HEK293 (cell line): ENCODE measurements around the gene GOLGA8B.

Experiments
- CTCF ChIA-PET: fragments of 350-600 bp; formaldehyde crosslinking; extraction: SDS; loops from one replicate; lab custom pipeline; 2021; ENCODE audit warnings: antibody characterized with exemption; lab: Yijun Ruan, JAX
- POLR2A ChIA-PET: fragments of 300-600 bp; formaldehyde crosslinking; extraction: SDS; loops from one replicate; lab custom pipeline; 2020; ENCODE audit warnings: antibody characterized with exemption, inconsistent platforms; lab: Yijun Ruan, JAX
- H3K27ac ChIP-seq: fragments of 200-500 bp; sonication (Bioruptor generic); 2 replicates; pipeline ENCODE4 v1.5.1; 2014; ENCODE audit warnings: low read depth, low read length, control low read depth, inconsistent platforms; ENCODE audit errors: extremely low read depth
- H3K36me3 ChIP-seq, 2 experiments: fragments of 200-500 bp in 1 of 2; sonication (Bioruptor generic) in 1 of 2; 1 replicate in 1 of 2; 2 replicates in 1 of 2; pipeline ENCODE4 v1.5.1; 2014 to 2017; ENCODE audit warnings: inconsistent platforms in 2 of 2, low read length in 2 of 2; ENCODE audit not compliant: control insufficient read depth in 2 of 2, insufficient read depth in 1 of 2
- H3K4me1 ChIP-seq: fragments of 200-500 bp; sonication (Bioruptor generic); 2 replicates; pipeline ENCODE4 v1.5.1; 2014; ENCODE audit warnings: mild to moderate bottlenecking, low read length, inconsistent platforms; ENCODE audit not compliant: control insufficient read depth, insufficient read depth
- H3K4me3 ChIP-seq: 2 replicates; pipeline ENCODE4 v1.5.1; 2011; ENCODE audit warnings: low read depth, mild to moderate bottlenecking, control low read depth, low read length, moderate library complexity
- H3K9me3 ChIP-seq: fragments of 200-500 bp; sonication (Bioruptor generic); 2 replicates; pipeline ENCODE4 v1.5.1; 2014; ENCODE audit warnings: low read depth, low read length, inconsistent platforms; ENCODE audit not compliant: control insufficient read depth, insufficient read depth
- GLIS2 ChIP-seq: fragments of 450-650 bp; formaldehyde crosslinking; IDR thresholded peaks from 2 replicates; pipeline ENCODE4 v1.5.1; 2016; ENCODE audit warnings: missing biosample characterization, missing genetic modification characterization
- IKZF3 ChIP-seq: fragments of 450-650 bp; IDR thresholded peaks from 2 replicates; pipeline ENCODE4 v1.5.0; 2018; ENCODE audit warnings: missing biosample characterization, mild to moderate bottlenecking, missing genetic modification characterization, moderate library complexity
- KLF10 ChIP-seq: fragments of 450-650 bp; IDR thresholded peaks from 2 replicates; pipeline ENCODE4 v1.5.1; 2018; ENCODE audit warnings: missing biosample characterization, mild to moderate bottlenecking, missing genetic modification characterization
- SP7 ChIP-seq: fragments of 450-650 bp; formaldehyde crosslinking; IDR thresholded peaks from 2 replicates; pipeline ENCODE4 v1.5.1; 2016; ENCODE audit warnings: missing biosample characterization, missing genetic modification characterization
- TCF7L2 ChIP-seq: IDR thresholded peaks from 2 replicates; pipeline ENCODE4 v1.6.1; 2011; ENCODE audit warnings: low read depth, mild to moderate bottlenecking, inconsistent platforms, low read length, moderate library complexity, borderline replicate concordance
- ZBTB1 ChIP-seq: fragments of 450-650 bp; formaldehyde crosslinking; IDR thresholded peaks from 2 replicates; pipeline ENCODE4 v1.5.1; 2016; ENCODE audit warnings: missing biosample characterization, missing genetic modification characterization
- ZFP37 ChIP-seq: fragments of 450-650 bp; formaldehyde crosslinking; IDR thresholded peaks from 2 replicates; pipeline ENCODE4 v1.5.1; 2016; ENCODE audit warnings: missing biosample characterization, missing genetic modification characterization
- ZNF132 ChIP-seq: fragments of 450-650 bp; formaldehyde crosslinking; IDR thresholded peaks from 2 replicates; pipeline ENCODE4 v1.5.1; 2017; ENCODE audit warnings: missing biosample characterization, missing genetic modification characterization, borderline replicate concordance
- ZNF335 ChIP-seq: fragments of 450-650 bp; formaldehyde crosslinking; conservative IDR thresholded peaks from 2 replicates; pipeline ENCODE4 v1.5.1; 2016; ENCODE audit warnings: missing biosample characterization, missing genetic modification characterization
- ZNF473 ChIP-seq: fragments of 450-650 bp; formaldehyde crosslinking; IDR thresholded peaks from 2 replicates; pipeline ENCODE4 v1.5.1; 2017; ENCODE audit warnings: missing biosample characterization, missing genetic modification characterization
- ZNF510 ChIP-seq: fragments of 450-650 bp; formaldehyde crosslinking; IDR thresholded peaks from 2 replicates; pipeline ENCODE4 v1.5.1; 2018; ENCODE audit warnings: mild to moderate bottlenecking, missing genetic modification characterization, missing biosample characterization; ENCODE audit not compliant: insufficient replicate concordance
- ZNF585B ChIP-seq: fragments of 450-650 bp; formaldehyde crosslinking; IDR thresholded peaks from 2 replicates; pipeline ENCODE4 v1.5.1; 2016; ENCODE audit warnings: missing biosample characterization, missing genetic modification characterization
- ZNF629 ChIP-seq: fragments of 450-650 bp; formaldehyde crosslinking; IDR thresholded peaks from 2 replicates; pipeline ENCODE4 v1.5.1; 2017; ENCODE audit warnings: missing biosample characterization, missing genetic modification characterization
- ZNF654 ChIP-seq: fragments of 450-650 bp; formaldehyde crosslinking; IDR thresholded peaks from 2 replicates; pipeline ENCODE4 v1.5.1; 2016; ENCODE audit warnings: low read depth, missing biosample characterization, missing genetic modification characterization
- ZNF701 ChIP-seq: fragments of 450-650 bp; formaldehyde crosslinking; IDR thresholded peaks from 2 replicates; pipeline ENCODE4 v1.5.1; 2016; ENCODE audit warnings: missing biosample characterization, missing genetic modification characterization
- ZNF768 ChIP-seq: fragments of 450-650 bp; formaldehyde crosslinking; IDR thresholded peaks from 2 replicates; pipeline ENCODE4 v1.5.1; 2018; ENCODE audit warnings: missing biosample characterization, mild to moderate bottlenecking, missing genetic modification characterization
- ZNF777 ChIP-seq: fragments of 450-650 bp; formaldehyde crosslinking; IDR thresholded peaks from 2 replicates; pipeline ENCODE4 v1.5.1; 2017; ENCODE audit warnings: missing biosample characterization, missing genetic modification characterization, borderline replicate concordance
- ZSCAN30 ChIP-seq: fragments of 450-650 bp; IDR thresholded peaks from 2 replicates; pipeline ENCODE4 v1.5.1; 2018; ENCODE audit warnings: missing biosample characterization, mild to moderate bottlenecking, missing genetic modification characterization, moderate library complexity
- TF ChIP-seq, protein P1 (sequence below): fragments of 450-650 bp; formaldehyde crosslinking; IDR thresholded peaks from 2 replicates; pipeline ENCODE4 v1.5.1; 2016; ENCODE audit warnings: missing biosample characterization, missing genetic modification characterization
- TF ChIP-seq, protein P2 (sequence below): fragments of 450-650 bp; formaldehyde crosslinking; IDR thresholded peaks from 2 replicates; pipeline ENCODE4; 2016; ENCODE audit warnings: missing biosample characterization, missing genetic modification characterization
- TF ChIP-seq, protein P3 (sequence below): fragments of 450-650 bp; formaldehyde crosslinking; IDR thresholded peaks from 2 replicates; pipeline ENCODE4 v1.5.0; 2017; ENCODE audit warnings: missing biosample characterization, missing genetic modification characterization, borderline replicate concordance

Gene GOLGA8B

DNA sequence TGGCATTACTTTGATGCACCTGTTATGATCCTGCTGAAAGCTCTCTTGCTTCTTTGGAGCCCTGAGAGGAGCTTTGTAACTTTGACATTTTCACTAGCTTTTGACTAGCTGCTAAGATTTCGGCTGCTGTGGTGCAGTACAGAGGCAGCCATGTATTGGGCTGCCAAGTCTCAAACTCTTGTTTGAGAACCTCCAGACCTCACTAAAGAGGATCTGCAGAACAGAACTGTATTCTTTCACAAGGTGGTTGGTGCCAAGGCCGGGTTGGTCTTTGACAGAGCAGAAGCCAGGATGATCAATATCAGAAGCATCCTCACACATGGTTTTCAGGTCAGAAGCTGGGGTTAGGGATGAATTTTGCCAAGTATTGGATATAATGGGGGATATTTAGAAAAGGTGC is 34.6 kb upstream of the GOLGA8B start:
- ChIA-PET CTCF (interaction anchor here (0.7 to 1.1 kb wide), 3 partner anchors 91 to 369 kb away, joined by 3 to 8 read pairs (median 3); no protein-coding TSS in a partner anchor), POLR2A (no interaction called here)
- Histone ChIP-seq H3K9me3 (no peaks in the 10 kb centered on the region), H3K4me3 (no peak overlapping the region), H3K4me1 (no peaks in the 10 kb centered on the region), H3K36me3 (no peaks in the 10 kb centered on the region), H3K27ac (no peak overlapping the region)
- no peak for TF ChIP-seq ZNF335 (tag by site-specific recombination)
- no peak for TF ChIP-seq ZNF629 (tag by site-specific recombination)

DNA sequence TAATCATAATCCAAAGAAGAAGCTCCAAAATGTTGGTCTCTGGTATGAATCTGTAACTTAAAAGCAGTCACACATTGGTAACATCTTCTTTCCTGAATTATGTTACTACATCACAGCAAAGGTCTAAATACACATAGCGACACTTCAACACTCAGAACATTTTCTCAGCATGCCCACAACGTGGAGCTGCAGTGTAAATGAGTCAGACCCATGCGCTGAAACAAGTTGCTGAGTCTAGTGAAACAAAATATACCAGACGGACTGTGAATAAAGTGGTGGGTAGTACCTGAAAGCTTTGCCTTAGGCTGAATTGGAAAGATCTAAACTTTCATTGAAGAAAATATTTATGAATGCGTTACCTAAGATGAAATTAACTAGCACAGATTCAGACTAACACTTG is 33.2 kb upstream of the GOLGA8B start:
- no peak overlapping the region for H3K27ac ChIP-seq
- CTCF ChIA-PET, result interaction anchor here (0.6 to 1.2 kb wide), 4 partner anchors 10 to 1236 kb away, joined by 3 to 5 read pairs (median 4); no protein-coding TSS in a partner anchor
- no peaks in the 10 kb centered on the region for H3K9me3 ChIP-seq
- no peak overlapping the region for H3K4me3 ChIP-seq
- no peaks in the 10 kb centered on the region for H3K36me3 ChIP-seq
- H3K4me1 ChIP-seq, result no peaks in the 10 kb centered on the region
- POLR2A ChIA-PET, result no interaction called here
- no peak for TF ChIP-seq ZNF132
- TF ChIP-seq, protein P1, sequence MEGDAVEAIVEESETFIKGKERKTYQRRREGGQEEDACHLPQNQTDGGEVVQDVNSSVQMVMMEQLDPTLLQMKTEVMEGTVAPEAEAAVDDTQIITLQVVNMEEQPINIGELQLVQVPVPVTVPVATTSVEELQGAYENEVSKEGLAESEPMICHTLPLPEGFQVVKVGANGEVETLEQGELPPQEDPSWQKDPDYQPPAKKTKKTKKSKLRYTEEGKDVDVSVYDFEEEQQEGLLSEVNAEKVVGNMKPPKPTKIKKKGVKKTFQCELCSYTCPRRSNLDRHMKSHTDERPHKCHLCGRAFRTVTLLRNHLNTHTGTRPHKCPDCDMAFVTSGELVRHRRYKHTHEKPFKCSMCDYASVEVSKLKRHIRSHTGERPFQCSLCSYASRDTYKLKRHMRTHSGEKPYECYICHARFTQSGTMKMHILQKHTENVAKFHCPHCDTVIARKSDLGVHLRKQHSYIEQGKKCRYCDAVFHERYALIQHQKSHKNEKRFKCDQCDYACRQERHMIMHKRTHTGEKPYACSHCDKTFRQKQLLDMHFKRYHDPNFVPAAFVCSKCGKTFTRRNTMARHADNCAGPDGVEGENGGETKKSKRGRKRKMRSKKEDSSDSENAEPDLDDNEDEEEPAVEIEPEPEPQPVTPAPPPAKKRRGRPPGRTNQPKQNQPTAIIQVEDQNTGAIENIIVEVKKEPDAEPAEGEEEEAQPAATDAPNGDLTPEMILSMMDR (tag by site-specific recombination), result 0 out of 2 replicates have a peak, but pooled peaks have one; percentile 14
- peak; percentile 32 for TF ChIP-seq ZNF654 (tag by site-specific recombination)

DNA sequence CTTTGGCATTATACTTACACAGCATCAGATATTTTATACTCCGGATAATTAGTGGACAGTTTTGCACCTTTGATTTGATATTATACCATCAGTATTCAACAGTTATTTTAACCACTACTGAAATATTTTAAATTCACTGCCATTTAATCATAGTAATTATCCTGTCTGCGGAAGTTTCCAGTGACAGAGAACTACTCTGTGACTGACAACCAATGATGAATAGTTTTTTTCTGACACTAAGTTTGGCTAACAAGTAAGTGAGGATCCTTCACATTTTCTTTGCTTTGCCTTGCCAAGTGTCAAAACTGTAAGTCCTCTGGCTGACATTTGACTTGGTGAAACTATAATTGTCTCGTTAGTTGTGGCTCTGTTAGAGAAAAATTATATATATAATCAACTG is 30.5 kb upstream of the GOLGA8B start:
- H3K4me3 ChIP-seq, result no peak overlapping the region
- no peaks in the 10 kb centered on the region for H3K4me1 ChIP-seq
- TF ChIP-seq IKZF3 (tag by site-specific recombination) (no peak), ZNF701 (tag by site-specific recombination) (no peak), ZNF585B (tag by site-specific recombination) (no peak)
- POLR2A ChIA-PET, result no interaction called here
- CTCF ChIA-PET, result no interaction called here
- H3K9me3 ChIP-seq, result no peaks in the 10 kb centered on the region
- no peaks in the 10 kb centered on the region for H3K36me3 ChIP-seq
- no peak overlapping the region for H3K27ac ChIP-seq

DNA sequence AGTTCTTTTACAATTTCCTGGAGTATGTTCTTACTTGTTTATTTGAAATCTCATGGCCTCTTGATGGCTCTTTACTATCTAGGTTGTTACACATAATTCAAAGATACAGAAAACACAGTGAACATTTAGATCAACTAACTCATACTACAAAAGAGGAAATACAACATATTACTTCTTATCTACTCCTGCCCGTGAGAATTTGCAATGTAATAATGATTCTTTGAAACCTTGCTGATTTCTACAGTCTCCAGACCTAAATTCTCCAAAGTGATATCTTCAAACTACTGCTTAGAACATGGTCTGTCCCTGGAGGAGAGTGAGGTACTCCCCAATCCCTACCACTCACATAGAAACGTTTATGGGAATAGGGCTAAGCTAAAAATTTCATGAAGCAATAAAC is 29.9 kb upstream of the GOLGA8B start:
- no peak overlapping the region for H3K4me3 ChIP-seq
- no peaks in the 10 kb centered on the region for H3K36me3 ChIP-seq
- H3K4me1 ChIP-seq, result no peaks in the 10 kb centered on the region
- no peaks in the 10 kb centered on the region for H3K9me3 ChIP-seq
- ChIA-PET POLR2A (no interaction called here), CTCF (no interaction called here)
- H3K27ac ChIP-seq, result no peak overlapping the region
- TF ChIP-seq, protein P2, sequence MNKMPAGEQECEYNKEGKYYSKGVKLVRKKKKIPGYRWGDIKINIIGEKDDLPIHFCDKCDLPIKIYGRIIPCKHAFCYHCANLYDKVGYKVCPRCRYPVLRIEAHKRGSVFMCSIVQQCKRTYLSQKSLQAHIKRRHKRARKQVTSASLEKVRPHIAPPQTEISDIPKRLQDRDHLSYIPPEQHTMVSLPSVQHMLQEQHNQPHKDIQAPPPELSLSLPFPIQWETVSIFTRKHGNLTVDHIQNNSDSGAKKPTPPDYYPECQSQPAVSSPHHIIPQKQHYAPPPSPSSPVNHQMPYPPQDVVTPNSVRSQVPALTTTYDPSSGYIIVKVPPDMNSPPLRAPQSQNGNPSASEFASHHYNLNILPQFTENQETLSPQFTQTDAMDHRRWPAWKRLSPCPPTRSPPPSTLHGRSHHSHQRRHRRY (tag by site-specific recombination), result no peak
- TF ChIP-seq KLF10 (tag by site-specific recombination) (no peak), GLIS2 (tag by site-specific recombination) (no peak), ZNF768 (tag by site-specific recombination) (no peak), ZNF777 (tag by site-specific recombination) (no peak), ZBTB1 (tag by site-specific recombination) (no peak), ZNF473 (tag by site-specific recombination) (no peak), SP7 (tag by site-specific recombination) (no peak), ZSCAN30 (no peak), ZFP37 (no peak), TCF7L2 (no peak), ZNF510 (tag by site-specific recombination) (no peak)
- TF ChIP-seq, protein P3, sequence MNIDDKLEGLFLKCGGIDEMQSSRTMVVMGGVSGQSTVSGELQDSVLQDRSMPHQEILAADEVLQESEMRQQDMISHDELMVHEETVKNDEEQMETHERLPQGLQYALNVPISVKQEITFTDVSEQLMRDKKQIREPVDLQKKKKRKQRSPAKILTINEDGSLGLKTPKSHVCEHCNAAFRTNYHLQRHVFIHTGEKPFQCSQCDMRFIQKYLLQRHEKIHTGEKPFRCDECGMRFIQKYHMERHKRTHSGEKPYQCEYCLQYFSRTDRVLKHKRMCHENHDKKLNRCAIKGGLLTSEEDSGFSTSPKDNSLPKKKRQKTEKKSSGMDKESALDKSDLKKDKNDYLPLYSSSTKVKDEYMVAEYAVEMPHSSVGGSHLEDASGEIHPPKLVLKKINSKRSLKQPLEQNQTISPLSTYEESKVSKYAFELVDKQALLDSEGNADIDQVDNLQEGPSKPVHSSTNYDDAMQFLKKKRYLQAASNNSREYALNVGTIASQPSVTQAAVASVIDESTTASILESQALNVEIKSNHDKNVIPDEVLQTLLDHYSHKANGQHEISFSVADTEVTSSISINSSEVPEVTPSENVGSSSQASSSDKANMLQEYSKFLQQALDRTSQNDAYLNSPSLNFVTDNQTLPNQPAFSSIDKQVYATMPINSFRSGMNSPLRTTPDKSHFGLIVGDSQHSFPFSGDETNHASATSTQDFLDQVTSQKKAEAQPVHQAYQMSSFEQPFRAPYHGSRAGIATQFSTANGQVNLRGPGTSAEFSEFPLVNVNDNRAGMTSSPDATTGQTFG, result no peak
